HG03521 (cell line): Measurements from ENCODE around the gene ZNF239.
"Not testable (repeated sequence)": the region's sequence is repeated elsewhere in the genome, so short reads cannot be mapped to it uniquely, and the experiment has no call there.

Source experiments
- ATAC-seq: cut with Tn5 transposase; IDR thresholded peaks from one replicate; pipeline ENCODE4 v1.9.1; 2021; ENCODE audit warnings: mild to moderate bottlenecking, moderate library complexity; ENCODE audit not compliant: unreplicated experiment

Gene ZNF239

GRCh38 chr10:43574001-43574892 lies at the start of gene ZNF239:
TSS of gene ZNF239 (minus strand) at chr10:43574616. CDS start at chr10:43558079, 16,537 bp downstream.
- ATAC-seq = peak; percentile 96

DNA sequence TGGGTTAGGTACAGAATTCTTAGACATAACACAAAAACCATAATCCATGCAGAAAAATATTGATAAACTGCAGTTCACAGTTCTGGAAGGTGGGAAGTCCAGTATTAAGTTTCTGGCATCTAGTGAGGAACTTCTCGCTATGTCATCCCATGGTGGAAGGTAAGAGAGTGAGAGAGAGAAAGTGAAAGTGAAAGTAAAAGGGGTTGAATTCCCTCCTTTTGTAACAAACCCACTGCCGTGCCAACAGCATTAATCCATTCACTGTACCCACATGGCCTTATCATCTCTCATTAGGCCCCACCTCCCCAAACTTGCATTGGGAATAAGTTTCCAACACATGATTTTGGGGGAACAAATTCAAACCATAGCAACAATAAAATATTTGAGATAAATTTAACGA lies 48.9 kb upstream of the ZNF239 start:
- no peak for ATAC-seq

- no peak for ATAC-seq
Observed at GRCh38 chr10:43622038-43622437, 47.6 kb upstream of the ZNF239 start.

- no peak for ATAC-seq
Observed at GRCh38 chr10:43619368-43619767, 45.0 kb upstream of the ZNF239 start.

DNA sequence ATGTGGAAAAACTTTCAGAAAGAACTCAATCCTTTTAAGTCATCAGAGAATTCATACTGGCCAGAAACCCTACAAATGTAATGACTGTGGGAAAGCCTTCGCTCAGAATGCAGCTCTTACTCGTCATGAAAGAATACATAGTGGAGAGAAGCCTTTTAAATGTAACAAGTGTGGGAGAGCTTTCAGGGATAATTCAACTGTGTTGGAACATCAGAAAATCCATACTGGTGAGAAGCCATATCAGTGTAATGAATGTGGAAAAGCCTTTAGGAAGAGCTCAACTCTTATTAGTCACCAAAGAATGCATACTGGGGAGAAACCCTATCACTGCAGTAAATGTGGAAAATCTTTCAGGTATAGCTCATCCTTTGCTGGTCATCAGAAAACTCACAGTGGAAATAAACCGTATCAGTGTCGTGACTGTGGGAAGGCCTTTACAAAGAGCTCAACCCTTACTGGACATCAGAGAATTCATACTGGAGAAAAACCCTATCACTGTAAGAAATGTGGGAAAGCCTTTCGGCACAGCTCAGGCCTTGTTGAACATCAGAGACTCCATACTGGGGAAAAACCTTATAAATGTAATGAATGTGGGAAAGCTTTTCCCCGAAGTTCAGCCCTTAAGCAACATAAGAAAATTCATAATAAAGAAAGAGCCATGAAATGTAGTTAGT lies 42.4 kb upstream of the ZNF239 start:
- no peak for ATAC-seq

DNA sequence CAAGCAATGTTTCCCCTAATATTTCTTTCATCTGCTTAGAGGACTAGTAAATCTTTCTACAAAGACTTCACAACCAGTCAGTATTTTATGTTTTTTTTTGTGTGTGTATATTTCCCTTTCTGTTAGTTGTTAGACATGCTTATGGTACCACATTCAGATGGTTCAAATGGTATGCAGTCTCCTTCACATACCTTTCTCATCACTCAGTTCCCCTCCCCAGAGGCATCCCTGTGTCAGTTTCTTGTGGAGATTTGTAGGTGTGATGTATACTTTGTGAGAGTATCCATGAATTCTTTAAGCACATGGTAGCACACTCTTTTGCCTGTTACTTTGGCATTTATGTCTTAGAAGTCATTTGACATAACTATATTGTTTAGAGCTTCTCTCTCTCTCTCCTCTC lies 36.2 kb upstream of the ZNF239 start:
- no peak for ATAC-seq

GRCh38 chr10:43607199-43607573 lies 32.8 kb upstream of the ZNF239 start:
- ATAC-seq = no peak

- ATAC-seq = peak; percentile 98
Observed at GRCh38 chr10:43606323-43607198, 32.1 kb upstream of the ZNF239 start, which contains the start of gene ZNF485. TSS of gene ZNF485 (plus strand) at chr10:43606438. CDS start at chr10:43607051, 613 bp downstream.

GRCh38 chr10:43605850-43606322 lies 31.5 kb upstream of the ZNF239 start:
- ATAC-seq = peak; percentile 4

GRCh38 chr10:43601576-43601975 lies 27.2 kb upstream of the ZNF239 start:
- not testable (repeated sequence) for ATAC-seq

DNA sequence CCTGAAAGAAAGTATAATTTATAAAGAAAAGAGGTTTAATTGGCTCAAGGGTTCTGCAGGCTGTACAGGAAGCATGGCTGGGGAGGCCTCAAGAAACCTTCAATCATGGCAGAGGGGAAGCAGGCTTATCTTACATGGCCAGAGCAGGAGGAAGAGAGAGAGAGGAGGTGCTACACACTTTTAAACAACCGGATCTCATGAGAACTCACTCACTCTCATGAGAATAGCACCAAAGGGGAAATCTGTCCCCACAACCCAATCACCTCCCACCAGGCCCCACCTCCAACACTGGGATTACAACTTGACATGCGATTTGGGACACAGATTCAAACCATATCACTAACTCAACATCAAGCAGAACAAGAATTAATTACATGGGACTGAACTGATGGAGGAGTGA lies 24.9 kb upstream of the ZNF239 start:
- ATAC-seq = no peak

DNA sequence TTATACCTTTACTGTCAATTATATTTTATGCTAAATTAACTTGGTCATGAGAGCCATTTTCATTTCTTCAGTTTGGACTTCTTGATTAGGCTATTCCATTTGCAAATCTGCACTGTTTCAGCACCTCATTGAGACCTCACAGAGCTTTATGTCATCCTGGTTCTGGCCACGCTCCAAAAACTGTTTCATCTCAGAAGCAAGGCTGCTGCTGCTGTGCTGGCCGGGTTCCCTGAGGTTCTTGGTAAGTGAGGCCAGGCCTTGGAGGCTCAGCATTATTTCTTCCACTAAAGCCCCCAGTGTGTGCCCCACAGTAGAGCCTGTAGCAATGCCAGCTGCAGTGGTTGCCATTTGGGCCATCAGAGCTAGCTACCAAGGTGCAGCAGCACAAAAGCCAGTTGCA lies 24.0 kb upstream of the ZNF239 start:
- no peak for ATAC-seq

GRCh38 chr10:43596546-43596945 lies 22.1 kb upstream of the ZNF239 start:
- no peak for ATAC-seq

DNA sequence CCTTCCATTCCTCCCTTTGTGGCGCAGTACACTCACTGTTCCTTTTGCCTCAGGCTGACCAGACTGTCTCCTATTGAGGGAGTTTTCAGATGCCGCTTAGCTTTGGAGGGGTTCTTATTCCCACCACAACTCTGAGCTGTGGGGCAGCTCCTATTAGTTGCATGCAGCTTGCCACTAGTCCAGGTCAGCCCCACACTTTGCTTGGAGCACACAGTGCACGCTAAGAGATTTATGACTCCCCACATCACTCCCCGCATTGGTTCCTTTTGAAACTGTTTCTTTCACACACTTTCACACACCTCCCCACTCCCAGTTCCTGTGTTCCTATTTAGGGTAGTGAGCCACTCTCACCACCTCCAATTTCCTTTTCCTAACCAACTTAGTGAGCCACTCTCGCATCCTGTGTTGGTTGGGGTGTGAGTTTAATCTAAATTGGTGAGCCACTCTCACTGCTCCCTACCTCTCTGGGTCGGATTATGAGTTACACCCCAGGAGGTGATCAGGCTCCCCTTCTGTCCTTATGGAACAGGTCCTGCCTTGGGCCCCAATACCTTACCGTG lies 21.4 kb upstream of the ZNF239 start:
- peak; percentile 43 for ATAC-seq

GRCh38 chr10:43594944-43595589 lies 20.7 kb upstream of the ZNF239 start:
- peak; percentile 93 for ATAC-seq

GRCh38 chr10:43591303-43591904 lies 17.0 kb upstream of the ZNF239 start:
- no peak for ATAC-seq

DNA sequence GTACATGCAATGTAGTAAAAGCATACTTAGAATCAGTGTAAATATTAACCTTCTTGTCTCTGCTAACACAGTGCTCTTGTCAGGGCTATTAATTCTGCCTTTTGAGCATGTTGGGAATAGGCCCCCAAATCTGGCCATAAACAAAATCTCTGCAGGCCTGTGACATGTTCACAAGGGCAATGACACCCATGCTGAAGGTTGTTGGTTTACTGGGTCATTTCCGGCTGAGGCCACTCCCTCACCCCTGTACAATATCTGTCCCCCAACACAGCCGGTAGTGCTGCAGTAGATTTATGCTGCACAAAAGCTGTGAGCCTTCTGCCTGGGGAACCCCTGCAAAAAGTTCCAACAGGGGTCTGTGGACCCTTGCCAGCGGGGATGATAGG lies 12.3 kb upstream of the ZNF239 start:
- not testable (repeated sequence) for ATAC-seq

GRCh38 chr10:43585981-43586729 lies 11.7 kb upstream of the ZNF239 start:
- no peak for ATAC-seq

- no peak for ATAC-seq
Observed at GRCh38 chr10:43585046-43585445, 10.6 kb upstream of the ZNF239 start.
